PC-9 (cell line): Measurements from ENCODE around the gene CACNA1H.
"Not testable (repeated sequence)": the region's sequence is repeated elsewhere in the genome, so short reads cannot be mapped to it uniquely, and the experiment has no call there.

Experiments used
- EZH2 ChIP-seq: fragments of 200-600 bp; sonication (generic); IDR thresholded peaks from 2 replicates; pipeline ENCODE4 v1.8.0; 2017; ENCODE audit warnings: antibody characterized with exemption, low read depth
- TF ChIP-seq, protein P1 (sequence below): fragments of 200-600 bp; sonication (generic); conservative IDR thresholded peaks from 2 replicates; pipeline ENCODE4 v1.6.1; 2017; ENCODE audit warnings: mixed run types, antibody characterized with exemption, mild to moderate bottlenecking, moderate library complexity

DNA sequence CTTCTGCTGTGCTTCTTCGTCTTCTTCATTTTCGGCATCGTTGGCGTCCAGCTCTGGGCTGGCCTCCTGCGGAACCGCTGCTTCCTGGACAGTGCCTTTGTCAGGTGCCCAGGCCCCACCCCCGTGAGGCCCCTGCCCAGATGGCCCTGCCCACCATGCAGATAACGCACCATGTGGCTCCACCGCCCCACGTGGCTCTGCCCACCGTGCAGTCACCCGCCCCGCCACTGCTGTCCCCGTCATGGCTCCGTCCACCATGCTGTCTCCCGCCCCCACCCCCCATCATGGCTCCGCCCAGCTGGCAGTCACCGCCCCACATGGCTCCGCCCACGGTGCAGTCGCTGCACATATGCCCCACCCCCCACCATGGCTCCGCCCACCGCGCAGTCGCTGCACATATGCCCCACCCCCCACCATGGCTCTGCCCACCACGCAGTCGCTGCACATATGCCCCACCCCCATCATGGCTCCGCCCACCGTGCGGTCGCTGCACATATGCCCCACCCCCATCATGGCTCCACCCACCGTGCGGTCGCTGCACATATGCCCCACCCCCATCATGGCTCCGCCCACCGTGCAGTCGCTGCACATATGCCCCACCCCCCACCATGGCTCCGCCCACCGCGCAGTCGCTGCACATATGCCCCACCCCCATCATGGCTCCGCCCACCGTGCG, 45.9 kb downstream of the CACNA1H start:
- TF ChIP-seq, protein P1, sequence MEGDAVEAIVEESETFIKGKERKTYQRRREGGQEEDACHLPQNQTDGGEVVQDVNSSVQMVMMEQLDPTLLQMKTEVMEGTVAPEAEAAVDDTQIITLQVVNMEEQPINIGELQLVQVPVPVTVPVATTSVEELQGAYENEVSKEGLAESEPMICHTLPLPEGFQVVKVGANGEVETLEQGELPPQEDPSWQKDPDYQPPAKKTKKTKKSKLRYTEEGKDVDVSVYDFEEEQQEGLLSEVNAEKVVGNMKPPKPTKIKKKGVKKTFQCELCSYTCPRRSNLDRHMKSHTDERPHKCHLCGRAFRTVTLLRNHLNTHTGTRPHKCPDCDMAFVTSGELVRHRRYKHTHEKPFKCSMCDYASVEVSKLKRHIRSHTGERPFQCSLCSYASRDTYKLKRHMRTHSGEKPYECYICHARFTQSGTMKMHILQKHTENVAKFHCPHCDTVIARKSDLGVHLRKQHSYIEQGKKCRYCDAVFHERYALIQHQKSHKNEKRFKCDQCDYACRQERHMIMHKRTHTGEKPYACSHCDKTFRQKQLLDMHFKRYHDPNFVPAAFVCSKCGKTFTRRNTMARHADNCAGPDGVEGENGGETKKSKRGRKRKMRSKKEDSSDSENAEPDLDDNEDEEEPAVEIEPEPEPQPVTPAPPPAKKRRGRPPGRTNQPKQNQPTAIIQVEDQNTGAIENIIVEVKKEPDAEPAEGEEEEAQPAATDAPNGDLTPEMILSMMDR: not testable (repeated sequence)
- TF ChIP-seq EZH2: not testable (repeated sequence)
